Upper lobe of right lung (tissue), 1 donor: ENCODE data around the gene TXNL1. TPM values are rescaled to one million over a fixed set of nuclear protein-coding genes. Genes with fewer than 3 reads are reported as not detected.
A peak's percentile ranks its signal among the peaks of the same experiment; 100 is the strongest.

Experiments used
- ATAC-seq: fragments of 200-7000 bp; cut with Tn5 transposase; one replicate; pipeline ENCODE4 v1.9.1; 2020; ENCODE audit warnings: mild to moderate bottlenecking, moderate library complexity
- DNase-seq: peaks from one replicate; pipeline ENCODE4 v3.0.0-alpha.2; 2020
- H3K27ac ChIP-seq: fragments of 200-600 bp; one replicate; pipeline ENCODE4 v1.8.0; 2022
- H3K27me3 ChIP-seq: fragments of 200-600 bp; one replicate; pipeline ENCODE4 v1.8.0; 2022; ENCODE audit warnings: mild to moderate bottlenecking
- H3K36me3 ChIP-seq: fragments of 200-600 bp; one replicate; pipeline ENCODE4 v1.8.0; 2022
- H3K4me1 ChIP-seq: fragments of 200-600 bp; one replicate; pipeline ENCODE4 v1.8.0; 2022
- H3K4me3 ChIP-seq: fragments of 200-600 bp; one replicate; pipeline ENCODE4 v1.8.0; 2022; ENCODE audit warnings: mild to moderate bottlenecking
- H3K9me3 ChIP-seq: fragments of 200-600 bp; one replicate; pipeline ENCODE4 v1.8.0; 2022
- intact Hi-C: fragments of 100-400 bp; cut with DNase I; formaldehyde crosslinking; loops from one replicate; pipeline ENCODE4 v1.11.0; 2022
- total RNA-seq: library from RNA; stranded (reverse); fragmentation: NEBNext Ultra II Directional; extraction: Animal tissue kit (Norgen Biotek cat#: 25700); gene quantifications from one replicate; pipeline ENCODE4 v1.2.1, GENCODE V29; 2021
- TF ChIP-seq, protein P1 (sequence below): fragments of 200-600 bp; IDR thresholded peaks from one replicate; pipeline ENCODE4 v1.8.0; 2022; ENCODE audit warnings: antibody characterized with exemption
- donor health status: DM: no; HTN: yes; CAD: no; lungs with severe emphysema.

The TXNL1 gene
- total RNA-seq, 1 donor from 2014 or later, result 56.4 TPM

DNA sequence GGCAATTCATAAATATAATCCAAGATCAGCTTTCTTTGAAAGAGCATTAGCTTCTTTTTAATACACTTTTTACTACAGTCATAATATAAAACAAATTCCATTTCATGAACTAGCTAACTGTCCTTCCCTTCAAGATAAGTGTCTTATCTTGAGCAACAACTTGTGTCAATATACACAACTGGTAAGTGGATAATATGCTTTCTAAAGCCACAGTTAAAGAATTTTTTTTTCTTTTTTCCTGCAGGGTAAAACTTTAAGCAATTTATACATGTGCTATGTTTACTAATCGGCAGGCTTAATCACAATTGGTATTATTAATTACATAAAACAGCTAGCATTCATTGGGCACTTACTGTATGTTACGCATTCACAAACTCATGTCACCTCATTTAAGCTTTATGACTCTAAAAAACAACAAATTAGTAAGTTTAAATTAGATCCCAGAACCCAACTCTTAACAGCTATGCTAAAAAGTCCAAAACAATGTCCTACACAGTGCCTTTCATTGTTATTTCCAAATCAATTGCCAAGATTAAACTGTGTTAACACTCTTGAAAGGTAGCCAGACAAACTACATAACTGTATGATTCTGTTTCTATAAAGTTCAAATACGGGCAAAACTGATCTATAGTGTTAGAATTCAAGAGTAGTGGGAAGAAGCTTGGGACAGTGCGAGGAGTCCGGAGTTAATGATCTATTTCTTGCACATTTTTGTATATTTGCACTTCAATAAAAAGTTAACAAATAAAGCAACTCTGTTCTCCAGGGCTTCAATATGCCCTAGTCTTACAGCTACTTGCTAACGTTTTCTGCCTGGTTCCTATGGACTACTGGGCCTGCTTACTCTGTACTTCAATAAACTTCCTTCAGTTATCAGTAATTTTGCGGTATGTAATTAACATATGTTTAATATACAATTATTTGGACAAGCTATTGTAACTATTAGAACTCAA, 6.0 kb downstream of the TXNL1 start:
- H3K27me3 ChIP-seq, result no peaks in the 10 kb centered on the region
- DNase-seq (no peak), ATAC-seq (no peak)
- no peak overlapping the region for H3K27ac ChIP-seq
- peaks cover 29% of the 10 kb centered on the region for H3K4me1 ChIP-seq
- TF ChIP-seq, protein P1, sequence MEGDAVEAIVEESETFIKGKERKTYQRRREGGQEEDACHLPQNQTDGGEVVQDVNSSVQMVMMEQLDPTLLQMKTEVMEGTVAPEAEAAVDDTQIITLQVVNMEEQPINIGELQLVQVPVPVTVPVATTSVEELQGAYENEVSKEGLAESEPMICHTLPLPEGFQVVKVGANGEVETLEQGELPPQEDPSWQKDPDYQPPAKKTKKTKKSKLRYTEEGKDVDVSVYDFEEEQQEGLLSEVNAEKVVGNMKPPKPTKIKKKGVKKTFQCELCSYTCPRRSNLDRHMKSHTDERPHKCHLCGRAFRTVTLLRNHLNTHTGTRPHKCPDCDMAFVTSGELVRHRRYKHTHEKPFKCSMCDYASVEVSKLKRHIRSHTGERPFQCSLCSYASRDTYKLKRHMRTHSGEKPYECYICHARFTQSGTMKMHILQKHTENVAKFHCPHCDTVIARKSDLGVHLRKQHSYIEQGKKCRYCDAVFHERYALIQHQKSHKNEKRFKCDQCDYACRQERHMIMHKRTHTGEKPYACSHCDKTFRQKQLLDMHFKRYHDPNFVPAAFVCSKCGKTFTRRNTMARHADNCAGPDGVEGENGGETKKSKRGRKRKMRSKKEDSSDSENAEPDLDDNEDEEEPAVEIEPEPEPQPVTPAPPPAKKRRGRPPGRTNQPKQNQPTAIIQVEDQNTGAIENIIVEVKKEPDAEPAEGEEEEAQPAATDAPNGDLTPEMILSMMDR, result no peak
- H3K4me3 ChIP-seq, result no peak overlapping the region
- no peaks in the 10 kb centered on the region for H3K36me3 ChIP-seq
- no peaks in the 10 kb centered on the region for H3K9me3 ChIP-seq
- intact Hi-C loops, result no loop called here

DNA sequence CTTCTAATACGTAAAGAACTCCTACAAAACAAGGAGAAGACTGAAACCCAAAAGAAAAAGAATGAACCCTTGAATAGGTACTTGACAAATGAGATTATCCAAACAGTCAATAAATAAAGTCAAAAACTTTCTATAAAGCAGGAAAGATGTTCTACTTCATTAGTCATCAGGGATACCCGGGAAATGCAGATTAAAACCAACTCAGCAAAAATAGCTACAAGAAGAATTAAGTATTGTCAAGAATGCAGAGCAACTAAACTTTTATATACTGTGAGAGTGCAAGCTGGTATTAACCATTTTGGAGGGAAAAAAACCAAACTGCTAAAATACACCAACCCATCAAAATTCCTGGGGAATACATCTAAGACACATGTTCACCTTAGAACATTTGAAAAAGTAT, 10.4 kb downstream of the TXNL1 start:
- ATAC-seq (no peak), DNase-seq (no peak)
- Histone ChIP-seq H3K4me3 (no peak overlapping the region), H3K9me3 (no peaks in the 10 kb centered on the region), H3K4me1 (peaks cover 7% of the 10 kb centered on the region), H3K27ac (no peak overlapping the region), H3K36me3 (peaks cover 24% of the 10 kb centered on the region), H3K27me3 (no peaks in the 10 kb centered on the region)
- TF ChIP-seq, protein P1, result no peak
- intact Hi-C loops, result no loop called here

DNA sequence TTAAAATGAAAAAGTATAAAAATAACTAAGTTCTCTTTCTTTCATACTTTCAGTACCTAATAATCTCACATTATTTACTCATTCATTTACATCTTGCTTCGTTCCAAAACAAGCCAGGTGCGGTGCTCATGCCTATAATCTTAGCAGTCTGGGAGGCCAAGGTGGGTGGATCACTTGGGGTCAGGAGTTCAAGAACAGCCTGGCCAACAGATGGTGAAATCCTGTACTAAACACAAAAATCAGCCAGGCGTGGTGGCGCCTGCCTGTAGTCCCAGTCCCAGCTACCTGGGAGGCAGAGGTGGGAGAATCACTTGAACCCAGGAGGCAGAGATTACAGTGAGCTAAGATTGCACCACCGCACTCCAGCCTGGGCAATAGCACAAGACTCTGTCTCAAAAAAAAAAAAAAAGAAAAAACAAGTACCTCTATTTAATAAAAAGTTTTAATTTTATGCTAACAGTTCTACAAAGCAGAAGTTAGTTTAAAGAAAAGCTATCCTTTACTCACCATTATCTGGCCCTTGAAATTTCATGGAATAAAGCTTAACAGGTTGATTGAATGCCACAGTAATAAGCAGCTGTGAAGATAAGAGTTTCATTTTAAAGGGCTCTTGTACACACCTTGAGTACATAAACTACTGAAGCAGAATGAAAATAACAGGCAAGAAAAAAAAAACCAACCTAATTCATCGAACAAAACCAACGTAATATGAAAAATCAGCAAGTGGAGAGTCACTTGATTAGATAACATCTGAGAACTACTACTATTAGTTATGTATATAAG, 22.5 kb downstream of the TXNL1 start:
- Histone ChIP-seq H3K4me3 (no peak overlapping the region), H3K4me1 (peaks cover 7% of the 10 kb centered on the region), H3K27me3 (no peaks in the 10 kb centered on the region), H3K36me3 (peaks cover 80% of the 10 kb centered on the region), H3K9me3 (no peaks in the 10 kb centered on the region), H3K27ac (peak overlapping the region; percentile 31)
- intact Hi-C loops, result no loop called here
- peak; percentile 89 for ATAC-seq
- TF ChIP-seq, protein P1, result no peak
- peak; percentile 69 for DNase-seq

DNA sequence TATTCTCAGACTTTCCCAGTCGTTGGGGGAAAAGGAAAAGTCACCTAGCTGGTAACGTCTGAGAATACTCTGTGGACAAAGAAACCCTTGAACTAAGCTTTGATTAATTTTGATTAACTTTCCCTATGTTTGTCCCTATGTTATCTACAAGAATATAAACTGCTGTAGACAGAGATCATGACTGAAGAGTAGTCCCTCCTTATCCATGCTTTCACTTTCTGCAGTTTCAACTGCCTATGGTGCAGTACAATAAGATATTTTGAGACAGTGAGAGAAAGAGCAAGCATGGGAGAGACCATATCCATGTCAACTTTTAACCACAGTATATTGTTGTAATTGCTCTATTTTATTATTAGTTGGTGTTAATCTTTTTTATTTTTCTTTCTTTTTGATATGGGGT, 31.8 kb downstream of the TXNL1 start:
- Histone ChIP-seq H3K27me3 (no peaks in the 10 kb centered on the region), H3K9me3 (no peaks in the 10 kb centered on the region), H3K36me3 (peaks cover 86% of the 10 kb centered on the region), H3K4me1 (no peaks in the 10 kb centered on the region), H3K4me3 (no peak overlapping the region), H3K27ac (no peak overlapping the region)
- DNase-seq (no peak), ATAC-seq (no peak)
- TF ChIP-seq, protein P1, result no peak
- intact Hi-C loops, result no loop called here

- Histone ChIP-seq H3K4me1 (no peaks in the 10 kb centered on the region), H3K27ac (no peak overlapping the region), H3K4me3 (no peak overlapping the region), H3K9me3 (no peaks in the 10 kb centered on the region), H3K36me3 (peaks cover 23% of the 10 kb centered on the region), H3K27me3 (no peaks in the 10 kb centered on the region)
- ATAC-seq, result no peak
- intact Hi-C loops, result no loop called here
- no peak for DNase-seq
- TF ChIP-seq, protein P1, result no peak
Measured at GRCh38 chr18:56598422-56598821, 40.0 kb downstream of the TXNL1 start.
